Neural cell (in vitro differentiated cells): ENCODE results near the gene PLXNC1.

ENCODE experiments used
- EP300 ChIP-seq: fragments of 450-650 bp; conservative IDR thresholded peaks from 2 replicates; pipeline ENCODE4 v1.6.1; 2014; ENCODE audit warnings: antibody characterized with exemption, mild to moderate bottlenecking, moderate library complexity; ENCODE audit not compliant: poor library complexity, severe bottlenecking
- EZH2 ChIP-seq: fragments of 200-600, 300-800 bp; shearing (Covaris generic), sonication (generic); IDR thresholded peaks from 2 replicates; pipeline ENCODE4 v1.6.1; 2014; ENCODE audit warnings: antibody characterized with exemption, low read length, borderline replicate concordance, mild to moderate bottlenecking; ENCODE audit not compliant: insufficient read depth, poor library complexity, severe bottlenecking
- MXI1 ChIP-seq: fragments of 450-650 bp; conservative IDR thresholded peaks from 2 replicates; pipeline ENCODE4 v1.6.1; 2014; ENCODE audit warnings: antibody characterized with exemption, mild to moderate bottlenecking; ENCODE audit not compliant: poor library complexity, severe bottlenecking
- POLR2AphosphoS5 ChIP-seq: IDR thresholded peaks from 2 replicates; pipeline ENCODE4 v1.6.1; 2012
- RAD21 ChIP-seq: fragments of 450-650 bp; conservative IDR thresholded peaks from 2 replicates; pipeline ENCODE4 v1.6.1; 2014; ENCODE audit warnings: antibody characterized with exemption, mild to moderate bottlenecking, moderate library complexity
- SMC3 ChIP-seq: fragments of 450-650 bp; conservative IDR thresholded peaks from 2 replicates; pipeline ENCODE4 v1.6.1; 2014; ENCODE audit warnings: antibody characterized with exemption, mild to moderate bottlenecking, moderate library complexity; ENCODE audit not compliant: poor library complexity
- TAF1 ChIP-seq: IDR thresholded peaks from 2 replicates; pipeline ENCODE4 v1.6.1; 2012; ENCODE audit warnings: low read depth
- TF ChIP-seq, protein P1 (sequence below): fragments of 450-650 bp; IDR thresholded peaks from 2 replicates; pipeline ENCODE4 v1.5.1; 2014; ENCODE audit warnings: antibody characterized with exemption, mild to moderate bottlenecking, moderate library complexity; ENCODE audit not compliant: poor library complexity, severe bottlenecking
- TF ChIP-seq, protein P2 (sequence below): IDR thresholded peaks from 2 replicates; pipeline ENCODE4 v1.6.1; 2012; ENCODE audit warnings: borderline replicate concordance

DNA sequence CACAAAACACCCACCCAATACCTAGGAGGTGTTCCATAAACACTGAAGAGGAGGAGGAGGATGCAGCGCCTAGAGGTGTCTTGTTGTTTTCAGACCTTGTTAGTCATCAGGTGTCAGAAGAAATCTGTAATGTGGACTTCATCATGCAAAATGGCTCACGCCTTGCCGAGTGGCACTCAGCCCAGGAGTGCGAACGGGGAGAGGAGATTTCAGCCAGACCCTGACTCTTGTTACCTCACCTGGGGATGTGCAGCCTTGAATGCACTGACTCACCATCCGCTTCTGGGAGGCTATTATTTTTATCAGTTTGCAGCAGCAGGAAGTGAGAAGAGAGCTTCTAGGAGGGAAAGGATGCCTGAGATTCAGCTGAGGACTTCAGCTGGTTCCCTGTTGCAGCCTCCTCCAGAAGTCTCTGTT is 48.2 kb upstream of the PLXNC1 start:
- TF ChIP-seq POLR2AphosphoS5: no peak
- TF ChIP-seq TAF1: no peak
- TF ChIP-seq, protein P1, sequence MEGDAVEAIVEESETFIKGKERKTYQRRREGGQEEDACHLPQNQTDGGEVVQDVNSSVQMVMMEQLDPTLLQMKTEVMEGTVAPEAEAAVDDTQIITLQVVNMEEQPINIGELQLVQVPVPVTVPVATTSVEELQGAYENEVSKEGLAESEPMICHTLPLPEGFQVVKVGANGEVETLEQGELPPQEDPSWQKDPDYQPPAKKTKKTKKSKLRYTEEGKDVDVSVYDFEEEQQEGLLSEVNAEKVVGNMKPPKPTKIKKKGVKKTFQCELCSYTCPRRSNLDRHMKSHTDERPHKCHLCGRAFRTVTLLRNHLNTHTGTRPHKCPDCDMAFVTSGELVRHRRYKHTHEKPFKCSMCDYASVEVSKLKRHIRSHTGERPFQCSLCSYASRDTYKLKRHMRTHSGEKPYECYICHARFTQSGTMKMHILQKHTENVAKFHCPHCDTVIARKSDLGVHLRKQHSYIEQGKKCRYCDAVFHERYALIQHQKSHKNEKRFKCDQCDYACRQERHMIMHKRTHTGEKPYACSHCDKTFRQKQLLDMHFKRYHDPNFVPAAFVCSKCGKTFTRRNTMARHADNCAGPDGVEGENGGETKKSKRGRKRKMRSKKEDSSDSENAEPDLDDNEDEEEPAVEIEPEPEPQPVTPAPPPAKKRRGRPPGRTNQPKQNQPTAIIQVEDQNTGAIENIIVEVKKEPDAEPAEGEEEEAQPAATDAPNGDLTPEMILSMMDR: no peak
- no peak for TF ChIP-seq RAD21
- TF ChIP-seq, protein P2, sequence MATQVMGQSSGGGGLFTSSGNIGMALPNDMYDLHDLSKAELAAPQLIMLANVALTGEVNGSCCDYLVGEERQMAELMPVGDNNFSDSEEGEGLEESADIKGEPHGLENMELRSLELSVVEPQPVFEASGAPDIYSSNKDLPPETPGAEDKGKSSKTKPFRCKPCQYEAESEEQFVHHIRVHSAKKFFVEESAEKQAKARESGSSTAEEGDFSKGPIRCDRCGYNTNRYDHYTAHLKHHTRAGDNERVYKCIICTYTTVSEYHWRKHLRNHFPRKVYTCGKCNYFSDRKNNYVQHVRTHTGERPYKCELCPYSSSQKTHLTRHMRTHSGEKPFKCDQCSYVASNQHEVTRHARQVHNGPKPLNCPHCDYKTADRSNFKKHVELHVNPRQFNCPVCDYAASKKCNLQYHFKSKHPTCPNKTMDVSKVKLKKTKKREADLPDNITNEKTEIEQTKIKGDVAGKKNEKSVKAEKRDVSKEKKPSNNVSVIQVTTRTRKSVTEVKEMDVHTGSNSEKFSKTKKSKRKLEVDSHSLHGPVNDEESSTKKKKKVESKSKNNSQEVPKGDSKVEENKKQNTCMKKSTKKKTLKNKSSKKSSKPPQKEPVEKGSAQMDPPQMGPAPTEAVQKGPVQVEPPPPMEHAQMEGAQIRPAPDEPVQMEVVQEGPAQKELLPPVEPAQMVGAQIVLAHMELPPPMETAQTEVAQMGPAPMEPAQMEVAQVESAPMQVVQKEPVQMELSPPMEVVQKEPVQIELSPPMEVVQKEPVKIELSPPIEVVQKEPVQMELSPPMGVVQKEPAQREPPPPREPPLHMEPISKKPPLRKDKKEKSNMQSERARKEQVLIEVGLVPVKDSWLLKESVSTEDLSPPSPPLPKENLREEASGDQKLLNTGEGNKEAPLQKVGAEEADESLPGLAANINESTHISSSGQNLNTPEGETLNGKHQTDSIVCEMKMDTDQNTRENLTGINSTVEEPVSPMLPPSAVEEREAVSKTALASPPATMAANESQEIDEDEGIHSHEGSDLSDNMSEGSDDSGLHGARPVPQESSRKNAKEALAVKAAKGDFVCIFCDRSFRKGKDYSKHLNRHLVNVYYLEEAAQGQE: no peak
- TF ChIP-seq EZH2: no peak
- no peak for TF ChIP-seq SMC3
- TF ChIP-seq MXI1: no peak
- no peak for TF ChIP-seq EP300
